Stomach smooth muscle (tissue), 2 donors: ENCODE data around the gene PLXNA2.

Experiments used
- H3K27ac ChIP-seq: one replicate; pipeline ENCODE4 v1.7.0; 2013; ENCODE audit warnings: mild to moderate bottlenecking, low read length, inconsistent platforms
- H3K27me3 ChIP-seq, 2 donors: one replicate each; pipeline ENCODE4 v1.7.0; 2013; ENCODE audit warnings: low read length in 2 of 2; ENCODE audit not compliant: insufficient read depth in 2 of 2, control insufficient read depth in 1 of 2
- H3K36me3 ChIP-seq, 2 donors: one replicate each; pipeline ENCODE4 v1.7.0; 2013; ENCODE audit warnings: low read length in 2 of 2; ENCODE audit not compliant: control insufficient read depth in 2 of 2, insufficient read depth in 2 of 2
- H3K4me1 ChIP-seq: one replicate; pipeline ENCODE4 v1.7.0; 2013; ENCODE audit warnings: low read length; ENCODE audit not compliant: control insufficient read depth, insufficient read depth
- H3K4me3 ChIP-seq, 2 donors: one replicate each; pipeline ENCODE4 v1.7.0; 2013; ENCODE audit warnings: low read length in 2 of 2
- H3K9ac ChIP-seq, 2 donors: one replicate each; pipeline ENCODE4 v1.7.0; 2013; ENCODE audit warnings: low read length in 2 of 2, mild to moderate bottlenecking in 1 of 2
- H3K9me3 ChIP-seq, 2 donors: one replicate each; pipeline ENCODE4 v1.7.0; 2013; ENCODE audit warnings: low read length in 2 of 2; ENCODE audit not compliant: control insufficient read depth in 2 of 2
- donor health status: healthy.
- donor health status: Pancreatic carcinoma.

Gene PLXNA2

GRCh38 chr1:208241512-208241911, 2.7 kb downstream of the PLXNA2 start:
- H3K9me3 ChIP-seq, result no peaks in the 10 kb centered on the region
- no peaks in the 10 kb centered on the region for H3K36me3 ChIP-seq
- H3K4me3 ChIP-seq, result peak overlapping the region; percentile 87 to 90
- peak overlapping the region; percentile 87 for H3K27ac ChIP-seq
- H3K9ac ChIP-seq, result peak overlapping the region in 1 of 2 donors; percentile 21
- peaks cover 69% of the 10 kb centered on the region for H3K4me1 ChIP-seq
- no peaks in the 10 kb centered on the region for H3K27me3 ChIP-seq

- H3K4me1 ChIP-seq, result peaks cover 76% of the 10 kb centered on the region
- H3K4me3 ChIP-seq, result peak overlapping the region in 1 of 2 donors; percentile 90
These were observed 3.4 kb downstream of the PLXNA2 start for GRCh38 chr1:208240662-208241355.

GRCh38 chr1:208239473-208240381, 4.5 kb downstream of the PLXNA2 start:
- Histone ChIP-seq H3K9ac (peak overlapping the region in 1 of 2 donors; percentile 29), H3K36me3 (no peaks in the 10 kb centered on the region), H3K4me3 (peak overlapping the region in 1 of 2 donors; percentile 90), H3K9me3 (no peaks in the 10 kb centered on the region), H3K27me3 (no peaks in the 10 kb centered on the region), H3K4me1 (peaks cover 82% of the 10 kb centered on the region), H3K27ac (peak overlapping the region; percentile 75)

More at GRCh38 chr1:208240662-208241355, 3.4 kb downstream of the PLXNA2 start:
- Histone ChIP-seq H3K27ac (peak overlapping the region; percentile 87), H3K36me3 (no peaks in the 10 kb centered on the region), H3K27me3 (no peaks in the 10 kb centered on the region), H3K9me3 (no peaks in the 10 kb centered on the region), H3K9ac (peak overlapping the region in 1 of 2 donors; percentile 13)

- H3K4me3 ChIP-seq, result peak overlapping the region in 1 of 2 donors; percentile 55
- peaks cover 86% of the 10 kb centered on the region for H3K4me1 ChIP-seq
- H3K9me3 ChIP-seq, result no peaks in the 10 kb centered on the region
- H3K27ac ChIP-seq, result peak overlapping the region; percentile 90
- no peaks in the 10 kb centered on the region for H3K36me3 ChIP-seq
- no peaks in the 10 kb centered on the region for H3K27me3 ChIP-seq
- peak overlapping the region in 1 of 2 donors; percentile 29 for H3K9ac ChIP-seq
These were observed 5.3 kb downstream of the PLXNA2 start for GRCh38 chr1:208238710-208239472.

GRCh38 chr1:208237241-208237640, 6.9 kb downstream of the PLXNA2 start:
- no peak overlapping the region for H3K4me3 ChIP-seq
- H3K27ac ChIP-seq, result peak overlapping the region; percentile 90
- no peak overlapping the region for H3K9ac ChIP-seq
- H3K4me1 ChIP-seq, result peaks cover 96% of the 10 kb centered on the region
- H3K27me3 ChIP-seq, result no peaks in the 10 kb centered on the region
- no peaks in the 10 kb centered on the region for H3K9me3 ChIP-seq
- no peaks in the 10 kb centered on the region for H3K36me3 ChIP-seq

- Histone ChIP-seq H3K27ac (peak overlapping the region; percentile 90), H3K9me3 (no peaks in the 10 kb centered on the region), H3K4me1 (peaks cover 96% of the 10 kb centered on the region), H3K4me3 (peak overlapping the region; percentile 10 to 55), H3K9ac (peak overlapping the region; percentile 22 to 42), H3K27me3 (no peaks in the 10 kb centered on the region), H3K36me3 (no peaks in the 10 kb centered on the region)
These were observed 8.0 kb downstream of the PLXNA2 start for GRCh38 chr1:208235982-208236761.

- H3K27ac ChIP-seq, result peak overlapping the region; percentile 90
- peak overlapping the region; percentile 22 to 42 for H3K9ac ChIP-seq
- no peaks in the 10 kb centered on the region for H3K36me3 ChIP-seq
- no peaks in the 10 kb centered on the region for H3K27me3 ChIP-seq
- H3K9me3 ChIP-seq, result no peaks in the 10 kb centered on the region
- peak overlapping the region in 1 of 2 donors; percentile 55 for H3K4me3 ChIP-seq
- H3K4me1 ChIP-seq, result peaks cover 97% of the 10 kb centered on the region
These were observed 8.7 kb downstream of the PLXNA2 start for GRCh38 chr1:208235356-208235981.

GRCh38 chr1:208234721-208235120, 9.5 kb downstream of the PLXNA2 start:
- peak overlapping the region; percentile 0 to 44 for H3K4me3 ChIP-seq

GRCh38 chr1:208233978-208234377, 10.2 kb downstream of the PLXNA2 start:
- Histone ChIP-seq H3K4me3 (peak overlapping the region in 1 of 2 donors; percentile 44), H3K9me3 (no peaks in the 10 kb centered on the region), H3K9ac (peak overlapping the region in 1 of 2 donors; percentile 29), H3K27ac (peak overlapping the region; percentile 90), H3K27me3 (no peaks in the 10 kb centered on the region), H3K4me1 (peaks cover 94% of the 10 kb centered on the region), H3K36me3 (no peaks in the 10 kb centered on the region)

More at GRCh38 chr1:208234721-208235120, 9.5 kb downstream of the PLXNA2 start:
- Histone ChIP-seq H3K27me3 (no peaks in the 10 kb centered on the region), H3K9me3 (no peaks in the 10 kb centered on the region), H3K36me3 (no peaks in the 10 kb centered on the region), H3K4me1 (peaks cover 95% of the 10 kb centered on the region), H3K9ac (peak overlapping the region in 1 of 2 donors; percentile 13), H3K27ac (peak overlapping the region; percentile 90)
